ENCODE data around the gene RBM33. TPM values are rescaled to one million over a fixed set of nuclear protein-coding genes. Genes with fewer than 3 reads are reported as not detected.

RBM33 gene
- total and polyA plus RNA-seq, 10 of the 15 experiments (the other 5 are each of a cell fraction or from before 2014, with no cell fraction given), result 4.7 to 67.2 (median 24.3) TPM

Other genes starting within 250 kb of the RBM33 start
- gene EN2, start 186.5 kb upstream of the RBM33 start, total RNA-seq (2014; rRNA removed), result not detected in 2 replicates
- not detected in 2 replicates for gene EN2, start 186.5 kb upstream of the RBM33 start, total RNA-seq (2014; rRNA removed; fragmentation: Illumina TruSeq; extraction: Trizol)
- gene EN2, start 186.5 kb upstream of the RBM33 start, total RNA-seq (2021), result not detected in 2 replicates
- gene EN2, start 186.5 kb upstream of the RBM33 start, polyA plus RNA-seq (2011; rRNA removed), result not detected in 2 replicates
- gene EN2, start 186.5 kb upstream of the RBM33 start, polyA plus RNA-seq (2014; fragmentation: Illumina TruSeq; extraction: Trizol), result not detected in 2 replicates
- not detected for gene EN2, start 186.5 kb upstream of the RBM33 start, polyA plus RNA-seq (2014; fragmentation: Nextera tagmentation; extraction: Ambion mirVana)
- not detected in 2 replicates for gene EN2, start 186.5 kb upstream of the RBM33 start, polyA plus RNA-seq (2014; rRNA removed)
- not detected for gene EN2, start 186.5 kb upstream of the RBM33 start, polyA plus RNA-seq (2016; fragmentation: Nextera tagmentation; extraction: Ambion mirVana)
- not detected in 2 replicates for gene CNPY1, start 98.1 kb upstream of the RBM33 start, total RNA-seq (2014; rRNA removed)
- gene CNPY1, start 98.1 kb upstream of the RBM33 start, total RNA-seq (2014; rRNA removed; fragmentation: Illumina TruSeq; extraction: Trizol), result not detected in 2 replicates
- not detected in 2 replicates for gene CNPY1, start 98.1 kb upstream of the RBM33 start, total RNA-seq (2021)
- not detected in 2 replicates for gene CNPY1, start 98.1 kb upstream of the RBM33 start, polyA plus RNA-seq (2011; rRNA removed)
- not detected in 2 replicates for gene CNPY1, start 98.1 kb upstream of the RBM33 start, polyA plus RNA-seq (2014; fragmentation: Illumina TruSeq; extraction: Trizol)
- gene CNPY1, start 98.1 kb upstream of the RBM33 start, polyA plus RNA-seq (2014; fragmentation: Nextera tagmentation; extraction: Ambion mirVana), result not detected
- gene CNPY1, start 98.1 kb upstream of the RBM33 start, polyA plus RNA-seq (2014; rRNA removed), result 0.04 TPM in 1 of 2 replicates, not detected in the other
- not detected for gene CNPY1, start 98.1 kb upstream of the RBM33 start, polyA plus RNA-seq (2016; fragmentation: Nextera tagmentation; extraction: Ambion mirVana)
- gene SHH, start 167.8 kb downstream of the RBM33 start, total RNA-seq (2014; rRNA removed), result not detected in 2 replicates
- gene SHH, start 167.8 kb downstream of the RBM33 start, total RNA-seq (2014; rRNA removed; fragmentation: Illumina TruSeq; extraction: Trizol), result not detected in 2 replicates
- not detected in 2 replicates for gene SHH, start 167.8 kb downstream of the RBM33 start, total RNA-seq (2021)
- not detected in 2 replicates for gene SHH, start 167.8 kb downstream of the RBM33 start, polyA plus RNA-seq (2011; rRNA removed)
- not detected in 2 replicates for gene SHH, start 167.8 kb downstream of the RBM33 start, polyA plus RNA-seq (2014; fragmentation: Illumina TruSeq; extraction: Trizol)
- not detected for gene SHH, start 167.8 kb downstream of the RBM33 start, polyA plus RNA-seq (2014; fragmentation: Nextera tagmentation; extraction: Ambion mirVana)
- gene SHH, start 167.8 kb downstream of the RBM33 start, polyA plus RNA-seq (2014; rRNA removed), result not detected in 2 replicates
- gene SHH, start 167.8 kb downstream of the RBM33 start, polyA plus RNA-seq (2016; fragmentation: Nextera tagmentation; extraction: Ambion mirVana), result not detected